ENCODE results near the gene TRIM36.

The TRIM36 gene

DNA sequence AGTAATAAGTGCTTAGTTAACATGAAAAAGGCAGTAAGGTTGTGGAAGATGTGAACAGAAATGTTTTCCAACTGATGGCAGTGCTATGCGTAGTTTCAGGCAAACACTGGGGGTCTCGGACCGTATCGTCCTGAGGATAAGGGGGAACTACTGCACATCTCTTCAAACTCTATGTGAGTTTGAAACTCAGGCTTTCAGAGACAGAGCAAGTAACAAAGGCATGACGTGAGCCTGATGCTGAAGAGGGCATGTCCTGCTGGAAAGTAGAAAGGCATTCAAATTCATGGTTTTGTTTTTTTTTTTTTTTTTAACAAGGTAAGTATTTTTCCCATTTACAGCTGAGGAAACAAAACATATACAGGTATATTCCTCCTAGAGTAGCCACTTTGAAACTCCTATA, 59.9 kb downstream of the TRIM36 start:
- Histone ChIP-seq H3K27me3 (ENCODE audit: insufficient read depth, low read length) (peaks cover 83% of the 10 kb centered on the region), H3K4me1 (ENCODE audit: control insufficient read depth, insufficient read depth, low read length, unreplicated experiment) (no peaks in the 10 kb centered on the region), H2AFZ (ENCODE audit: low read length, unreplicated experiment) (no peak overlapping the region), H3K79me2 (ENCODE audit: control insufficient read depth, insufficient read depth, low read length, unreplicated experiment) (no peaks in the 10 kb centered on the region), H3K36me3 (ENCODE audit: insufficient read depth, low read length) (no peaks in the 10 kb centered on the region), H3K4me3 (ENCODE audit: low read depth, low read length) (no peak overlapping the region), H3K27ac (ENCODE audit: low read depth, low read length) (no peak overlapping the region)

DNA sequence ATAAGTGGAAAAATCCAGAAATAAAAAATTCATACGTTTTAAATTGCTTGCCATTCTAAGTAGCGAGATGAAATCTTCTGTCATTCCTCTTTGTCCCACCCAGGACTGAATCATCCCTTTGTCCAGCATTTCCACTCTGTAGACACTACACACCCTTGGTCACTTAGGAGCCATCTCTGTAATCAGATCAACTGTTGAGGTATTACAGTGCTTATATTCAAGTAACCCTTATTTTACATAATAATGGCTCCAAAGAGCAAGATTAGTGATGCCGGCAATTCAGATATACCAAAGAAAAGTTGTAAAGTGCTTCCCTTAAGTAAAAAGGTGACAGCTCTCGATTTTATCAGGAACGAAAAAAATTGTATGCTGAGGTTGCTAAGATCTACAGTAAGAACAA, 60.4 kb downstream of the TRIM36 start:
- no peak overlapping the region for H2AFZ ChIP-seq (ENCODE audit: low read length, unreplicated experiment)
- H3K4me1 ChIP-seq (ENCODE audit: control insufficient read depth, insufficient read depth, low read length, unreplicated experiment) = no peaks in the 10 kb centered on the region
- no peak overlapping the region for H3K27ac ChIP-seq (ENCODE audit: low read depth, low read length)
- no peak overlapping the region for H3K4me3 ChIP-seq (ENCODE audit: low read depth, low read length)
- peaks cover 81% of the 10 kb centered on the region for H3K27me3 ChIP-seq (ENCODE audit: insufficient read depth, low read length)
- no peaks in the 10 kb centered on the region for H3K79me2 ChIP-seq (ENCODE audit: control insufficient read depth, insufficient read depth, low read length, unreplicated experiment)
- H3K36me3 ChIP-seq (ENCODE audit: insufficient read depth, low read length) = no peaks in the 10 kb centered on the region

DNA sequence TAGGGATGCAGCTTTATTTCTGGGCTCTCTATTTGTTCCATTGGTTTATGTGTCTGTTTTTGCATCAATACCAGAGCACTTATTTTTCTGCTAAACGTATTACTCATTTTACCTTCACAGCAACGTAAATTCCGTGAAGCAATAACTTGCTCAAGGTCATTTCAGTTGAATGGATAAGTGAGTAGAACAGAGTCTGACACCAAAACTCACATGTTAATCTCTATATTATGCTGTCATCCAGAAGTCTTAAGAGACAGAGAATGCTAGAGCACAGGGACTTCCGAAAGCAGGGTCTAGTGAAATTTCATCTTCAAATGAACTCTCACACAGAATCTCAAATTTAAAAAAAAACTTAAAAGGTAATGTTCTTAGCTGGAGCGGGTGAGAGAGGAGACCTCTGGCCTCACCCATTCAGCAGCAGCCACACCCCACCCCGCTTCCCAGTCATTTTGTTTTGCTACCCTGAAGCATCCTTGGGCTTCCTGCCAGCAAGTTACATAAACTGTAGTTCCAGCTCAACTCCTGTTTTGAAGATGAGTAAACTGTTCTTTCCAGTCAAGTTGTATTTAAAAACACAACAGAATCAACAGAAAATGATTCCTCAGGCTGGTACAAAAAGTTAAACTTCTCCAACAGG, 69.3 kb downstream of the TRIM36 start:
- Histone ChIP-seq H3K4me3 (ENCODE audit: low read depth, low read length) (no peak overlapping the region), H3K36me3 (ENCODE audit: insufficient read depth, low read length) (no peaks in the 10 kb centered on the region), H3K27me3 (ENCODE audit: insufficient read depth, low read length) (peaks cover 16% of the 10 kb centered on the region), H3K4me1 (ENCODE audit: control insufficient read depth, insufficient read depth, low read length, unreplicated experiment) (peaks cover 6% of the 10 kb centered on the region), H3K27ac (ENCODE audit: low read depth, low read length) (no peak overlapping the region), H3K79me2 (ENCODE audit: control insufficient read depth, insufficient read depth, low read length, unreplicated experiment) (no peaks in the 10 kb centered on the region), H2AFZ (ENCODE audit: low read length, unreplicated experiment) (no peak overlapping the region)

DNA sequence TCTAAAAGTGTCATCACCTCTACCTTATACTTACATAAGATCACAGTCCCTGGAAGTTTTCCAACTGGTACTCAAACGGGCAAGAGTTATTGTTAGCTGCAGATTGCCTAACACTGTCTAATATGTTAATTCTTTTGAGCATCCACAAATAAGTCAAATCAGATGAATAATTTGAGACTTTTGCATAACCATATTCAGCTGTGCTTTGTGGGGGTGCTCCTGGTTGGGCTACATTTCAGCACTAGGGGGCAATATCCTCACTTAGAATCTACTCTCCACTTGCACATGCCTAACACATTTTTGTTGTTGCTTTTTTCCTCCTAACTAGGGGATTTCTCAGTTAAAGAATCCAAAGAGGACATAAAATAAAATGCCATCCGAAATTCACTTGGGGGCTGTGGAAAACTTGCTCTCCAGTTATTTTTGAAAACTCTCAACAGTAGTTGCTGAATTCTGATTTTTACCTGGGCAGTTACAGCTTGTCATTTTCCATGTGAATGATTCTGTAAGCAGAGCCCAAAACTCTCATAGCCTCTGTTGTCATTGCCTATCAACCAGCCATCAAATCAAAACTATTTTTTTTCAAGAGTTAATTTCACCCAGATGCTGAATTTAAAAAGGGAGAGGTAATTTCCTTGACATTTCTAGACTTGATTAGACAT, 71.5 kb downstream of the TRIM36 start:
- H2AFZ ChIP-seq (ENCODE audit: low read length, unreplicated experiment) = no peak overlapping the region
- no peak overlapping the region for H3K4me3 ChIP-seq (ENCODE audit: low read depth, low read length)
- peaks cover 20% of the 10 kb centered on the region for H3K27me3 ChIP-seq (ENCODE audit: insufficient read depth, low read length)
- no peaks in the 10 kb centered on the region for H3K79me2 ChIP-seq (ENCODE audit: control insufficient read depth, insufficient read depth, low read length, unreplicated experiment)
- no peak overlapping the region for H3K27ac ChIP-seq (ENCODE audit: low read depth, low read length)
- H3K4me1 ChIP-seq (ENCODE audit: control insufficient read depth, insufficient read depth, low read length, unreplicated experiment) = peaks cover 6% of the 10 kb centered on the region
- no peaks in the 10 kb centered on the region for H3K36me3 ChIP-seq (ENCODE audit: insufficient read depth, low read length)

DNA sequence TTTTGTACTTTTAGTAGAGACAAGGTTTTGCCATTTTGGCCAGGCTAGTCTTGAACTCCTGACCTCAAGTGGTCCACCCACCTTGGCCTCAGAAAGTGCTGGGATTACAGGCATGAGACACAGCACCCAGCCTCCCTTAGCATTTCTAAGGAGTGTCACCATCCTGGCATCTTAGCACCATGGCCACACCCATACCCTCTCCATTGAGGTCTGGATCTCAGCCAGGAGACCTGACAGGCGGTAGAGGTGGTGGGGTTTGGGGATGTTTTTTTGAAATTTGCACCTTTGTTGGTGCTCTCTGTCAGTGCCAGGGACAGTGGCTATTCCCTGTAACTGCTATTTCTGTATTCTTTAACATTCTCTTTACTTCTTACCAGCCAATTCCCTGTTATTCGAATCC, 72.5 kb downstream of the TRIM36 start:
- no peak overlapping the region for H3K4me3 ChIP-seq (ENCODE audit: low read depth, low read length)
- no peak overlapping the region for H2AFZ ChIP-seq (ENCODE audit: low read length, unreplicated experiment)
- H3K36me3 ChIP-seq (ENCODE audit: insufficient read depth, low read length) = no peaks in the 10 kb centered on the region
- H3K27me3 ChIP-seq (ENCODE audit: insufficient read depth, low read length) = peaks cover 23% of the 10 kb centered on the region
- peaks cover 6% of the 10 kb centered on the region for H3K4me1 ChIP-seq (ENCODE audit: control insufficient read depth, insufficient read depth, low read length, unreplicated experiment)
- no peak overlapping the region for H3K27ac ChIP-seq (ENCODE audit: low read depth, low read length)
- no peaks in the 10 kb centered on the region for H3K79me2 ChIP-seq (ENCODE audit: control insufficient read depth, insufficient read depth, low read length, unreplicated experiment)

DNA sequence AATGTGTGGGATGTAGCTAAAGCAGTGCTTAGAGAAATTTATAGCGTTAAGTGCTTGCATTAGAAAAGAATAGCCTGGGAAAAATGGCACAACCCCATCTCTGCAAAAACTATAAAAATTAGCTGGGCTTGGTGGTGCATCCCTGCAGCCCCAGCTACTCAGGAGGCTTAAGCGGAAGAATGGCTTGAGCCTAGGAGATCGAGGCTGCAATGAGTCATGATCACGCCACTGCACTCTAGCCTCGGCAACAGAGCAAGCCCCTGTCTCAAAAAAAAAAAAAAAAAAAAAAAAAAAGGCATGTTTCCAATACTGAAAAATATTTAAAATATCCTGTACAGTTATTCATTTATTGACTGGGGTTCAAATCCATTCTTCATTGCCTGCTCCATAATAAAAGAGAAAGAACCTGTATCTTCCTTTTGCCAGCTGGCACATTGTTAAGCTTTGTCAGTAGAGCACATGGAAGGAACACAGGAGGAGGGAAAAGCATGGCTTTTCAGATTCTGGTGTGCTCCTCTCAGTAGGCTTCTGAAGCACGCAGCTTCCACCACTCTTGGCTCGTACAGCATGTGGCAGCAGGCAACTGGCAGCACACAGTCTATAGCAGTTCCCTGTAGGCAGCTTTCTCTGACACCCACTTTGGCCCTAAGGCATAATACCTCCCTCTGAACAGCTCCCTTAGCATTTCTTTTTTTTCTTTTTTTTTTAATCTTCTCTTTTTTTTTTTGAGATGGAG, 73.5 kb downstream of the TRIM36 start:
- H3K4me1 ChIP-seq (ENCODE audit: control insufficient read depth, insufficient read depth, low read length, unreplicated experiment) = peaks cover 6% of the 10 kb centered on the region
- H3K36me3 ChIP-seq (ENCODE audit: insufficient read depth, low read length) = no peaks in the 10 kb centered on the region
- no peaks in the 10 kb centered on the region for H3K79me2 ChIP-seq (ENCODE audit: control insufficient read depth, insufficient read depth, low read length, unreplicated experiment)
- no peak overlapping the region for H3K4me3 ChIP-seq (ENCODE audit: low read depth, low read length)
- H2AFZ ChIP-seq (ENCODE audit: low read length, unreplicated experiment) = no peak overlapping the region
- H3K27ac ChIP-seq (ENCODE audit: low read depth, low read length) = no peak overlapping the region
- peaks cover 34% of the 10 kb centered on the region for H3K27me3 ChIP-seq (ENCODE audit: insufficient read depth, low read length)

DNA sequence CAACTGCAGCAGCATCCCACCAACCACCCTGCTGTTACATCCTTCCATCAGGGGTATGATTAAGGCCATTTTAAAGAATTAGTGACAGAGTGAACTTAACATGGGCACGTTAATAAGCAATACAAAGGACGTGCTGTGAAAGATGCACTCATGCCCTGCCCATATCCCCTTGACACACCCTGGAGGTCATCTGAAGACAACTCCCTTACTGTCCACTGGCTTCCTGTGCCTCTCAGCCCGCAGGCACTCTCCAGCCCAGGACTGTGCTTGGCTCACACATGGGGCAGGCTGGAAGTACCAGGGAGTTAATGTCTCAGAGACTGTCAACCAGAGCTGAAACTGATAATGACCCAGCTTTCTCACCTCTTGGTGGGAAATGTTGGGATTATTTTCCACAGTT, 81.8 kb downstream of the TRIM36 start:
- Histone ChIP-seq H3K36me3 (ENCODE audit: insufficient read depth, low read length) (no peaks in the 10 kb centered on the region), H3K79me2 (ENCODE audit: control insufficient read depth, insufficient read depth, low read length, unreplicated experiment) (no peaks in the 10 kb centered on the region), H3K4me1 (ENCODE audit: control insufficient read depth, insufficient read depth, low read length, unreplicated experiment) (no peaks in the 10 kb centered on the region), H3K27me3 (ENCODE audit: insufficient read depth, low read length) (peaks cover 82% of the 10 kb centered on the region), H3K4me3 (ENCODE audit: low read depth, low read length) (no peak overlapping the region), H3K27ac (ENCODE audit: low read depth, low read length) (no peak overlapping the region), H2AFZ (ENCODE audit: low read length, unreplicated experiment) (no peak overlapping the region)

DNA sequence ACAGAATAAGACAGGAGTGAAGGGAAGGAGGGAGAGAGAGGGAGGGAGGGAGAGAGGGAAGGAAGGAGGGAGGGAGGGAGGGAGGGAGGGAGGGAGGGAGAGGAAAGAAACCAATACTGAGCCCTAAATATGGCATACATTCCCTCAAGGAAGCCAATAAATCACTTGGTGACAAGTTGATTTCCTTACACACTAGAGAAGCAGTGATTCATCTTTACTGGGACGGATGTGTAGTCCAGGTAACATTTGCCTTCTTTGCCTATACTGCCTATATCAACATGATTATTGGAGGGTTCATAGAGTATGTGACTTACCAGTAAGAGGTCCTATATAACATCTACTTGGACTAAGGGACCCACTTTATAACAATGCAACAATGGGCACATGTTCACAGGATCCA, 83.2 kb downstream of the TRIM36 start:
- Histone ChIP-seq H3K4me1 (ENCODE audit: control insufficient read depth, insufficient read depth, low read length, unreplicated experiment) (no peaks in the 10 kb centered on the region), H3K4me3 (ENCODE audit: low read depth, low read length) (no peak overlapping the region), H3K36me3 (ENCODE audit: insufficient read depth, low read length) (no peaks in the 10 kb centered on the region), H3K27me3 (ENCODE audit: insufficient read depth, low read length) (peaks cover 76% of the 10 kb centered on the region), H2AFZ (ENCODE audit: low read length, unreplicated experiment) (no peak overlapping the region), H3K27ac (ENCODE audit: low read depth, low read length) (no peak overlapping the region), H3K79me2 (ENCODE audit: control insufficient read depth, insufficient read depth, low read length, unreplicated experiment) (no peaks in the 10 kb centered on the region)

DNA sequence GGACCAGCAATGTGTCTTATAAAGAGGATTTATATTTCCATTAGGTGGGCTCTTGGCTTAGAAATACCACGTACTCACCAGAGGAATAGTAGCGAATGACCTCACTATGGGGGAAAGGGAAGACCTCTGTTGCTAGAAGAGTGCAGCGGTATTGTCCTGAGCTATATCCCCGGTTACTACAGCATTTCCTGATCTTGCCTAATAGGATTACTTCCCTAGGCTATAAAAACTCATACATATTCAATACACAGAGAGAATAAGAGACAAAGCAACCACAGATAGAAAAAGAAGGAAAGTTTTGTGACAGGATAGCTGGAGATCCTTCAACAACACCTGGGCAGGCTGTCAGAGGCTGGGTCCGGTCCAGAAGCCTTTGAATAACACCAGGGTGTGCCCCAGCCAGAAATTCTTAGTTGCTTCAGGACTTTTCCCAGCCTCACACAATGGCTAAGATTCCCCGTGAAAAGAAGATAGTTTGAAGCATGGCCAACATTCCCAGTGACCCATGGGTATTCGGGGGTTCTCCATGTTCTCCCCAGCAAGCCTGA, 85.4 kb downstream of the TRIM36 start:
- Histone ChIP-seq H3K4me1 (ENCODE audit: control insufficient read depth, insufficient read depth, low read length, unreplicated experiment) (no peaks in the 10 kb centered on the region), H3K27ac (ENCODE audit: low read depth, low read length) (no peak overlapping the region), H3K79me2 (ENCODE audit: control insufficient read depth, insufficient read depth, low read length, unreplicated experiment) (no peaks in the 10 kb centered on the region), H3K27me3 (ENCODE audit: insufficient read depth, low read length) (peaks cover 54% of the 10 kb centered on the region), H2AFZ (ENCODE audit: low read length, unreplicated experiment) (no peak overlapping the region), H3K36me3 (ENCODE audit: insufficient read depth, low read length) (no peaks in the 10 kb centered on the region), H3K4me3 (ENCODE audit: low read depth, low read length) (no peak overlapping the region)

DNA sequence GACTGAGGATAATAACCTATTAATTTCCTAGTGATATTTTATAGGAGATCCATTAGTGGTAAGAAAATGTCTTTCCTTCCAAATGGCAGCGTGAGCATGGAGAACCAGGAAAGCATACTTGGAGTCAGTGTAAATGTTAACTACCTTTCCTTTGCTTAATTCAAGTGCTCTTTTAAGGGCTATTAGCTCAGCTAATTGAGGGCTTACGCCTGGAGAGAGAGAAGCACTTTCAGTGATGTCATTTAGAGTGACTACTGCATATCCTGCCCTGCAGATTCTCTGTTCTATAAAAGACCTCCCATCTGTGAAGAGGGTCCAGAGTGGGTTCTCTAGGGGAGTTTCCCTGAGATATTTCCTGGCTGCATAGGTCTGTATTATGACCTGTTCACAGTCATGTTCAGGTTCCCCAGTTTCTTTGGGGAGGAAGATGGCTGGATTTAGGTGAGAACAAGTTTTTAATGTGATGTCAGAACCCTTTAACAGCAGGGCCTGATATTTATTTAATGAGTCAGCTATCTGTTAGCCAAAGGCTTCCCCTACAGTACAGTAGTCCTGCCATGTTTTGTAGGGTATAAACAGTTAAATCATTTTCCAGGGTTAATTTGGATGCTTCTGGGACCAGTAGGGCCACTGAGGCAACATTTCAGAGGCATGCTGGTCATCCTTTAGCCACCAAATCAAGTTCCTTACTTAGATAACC, 89.6 kb downstream of the TRIM36 start:
- Histone ChIP-seq H3K36me3 (ENCODE audit: insufficient read depth, low read length) (no peaks in the 10 kb centered on the region), H3K27ac (ENCODE audit: low read depth, low read length) (no peak overlapping the region), H3K4me1 (ENCODE audit: control insufficient read depth, insufficient read depth, low read length, unreplicated experiment) (no peaks in the 10 kb centered on the region), H3K79me2 (ENCODE audit: control insufficient read depth, insufficient read depth, low read length, unreplicated experiment) (no peaks in the 10 kb centered on the region), H3K27me3 (ENCODE audit: insufficient read depth, low read length) (peaks cover 24% of the 10 kb centered on the region), H3K4me3 (ENCODE audit: low read depth, low read length) (no peak overlapping the region), H2AFZ (ENCODE audit: low read length, unreplicated experiment) (no peak overlapping the region)
